ENCODE measurements around the gene BTK.
A peak's percentile ranks its signal among the peaks of the same experiment; 100 is the strongest.
"Not testable (repeated sequence)": the region's sequence is repeated elsewhere in the genome, so short reads cannot be mapped to it uniquely, and the experiment has no call there.

Gene BTK

GRCh38 chrX:101391831-101392230 is 5.8 kb upstream of the BTK start:
- DNase-seq = no peak

- DNase-seq = peak; percentile 90
These were observed 4.9 kb upstream of the BTK start, which contains the start of gene RPL36A for GRCh38 chrX:101390664-101391525. Gene RPL36A, plus strand, starts transcription at chrX:101391011. Its CDS starts 33 bp downstream, at chrX:101391044.

DNA sequence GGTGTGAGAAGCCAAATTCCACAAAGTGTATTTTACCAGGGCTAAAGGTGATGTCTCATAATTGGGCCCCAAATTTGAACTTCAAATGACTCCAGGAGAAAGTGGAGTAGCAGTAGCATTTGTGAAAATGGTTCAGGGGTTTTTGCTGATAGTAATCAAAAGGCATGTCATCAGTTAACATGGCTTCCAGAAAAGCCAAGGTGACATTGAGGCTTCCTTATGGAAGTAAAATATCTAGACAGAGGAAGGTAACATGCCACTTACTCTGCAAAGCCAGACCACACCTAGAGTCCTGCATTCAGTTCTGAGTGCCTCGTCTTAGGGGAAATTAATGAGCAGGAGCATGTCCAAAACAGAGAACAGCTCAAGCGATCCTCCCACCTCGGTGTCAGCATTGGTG is 2.6 kb upstream of the BTK start:
- no peak for DNase-seq

GRCh38 chrX:101386542-101386885 is 523 bp upstream of the BTK start:
- no peak for DNase-seq

GRCh38 chrX:101385026-101385684 is 836 bp downstream of the BTK start:
- no peak for DNase-seq

DNA sequence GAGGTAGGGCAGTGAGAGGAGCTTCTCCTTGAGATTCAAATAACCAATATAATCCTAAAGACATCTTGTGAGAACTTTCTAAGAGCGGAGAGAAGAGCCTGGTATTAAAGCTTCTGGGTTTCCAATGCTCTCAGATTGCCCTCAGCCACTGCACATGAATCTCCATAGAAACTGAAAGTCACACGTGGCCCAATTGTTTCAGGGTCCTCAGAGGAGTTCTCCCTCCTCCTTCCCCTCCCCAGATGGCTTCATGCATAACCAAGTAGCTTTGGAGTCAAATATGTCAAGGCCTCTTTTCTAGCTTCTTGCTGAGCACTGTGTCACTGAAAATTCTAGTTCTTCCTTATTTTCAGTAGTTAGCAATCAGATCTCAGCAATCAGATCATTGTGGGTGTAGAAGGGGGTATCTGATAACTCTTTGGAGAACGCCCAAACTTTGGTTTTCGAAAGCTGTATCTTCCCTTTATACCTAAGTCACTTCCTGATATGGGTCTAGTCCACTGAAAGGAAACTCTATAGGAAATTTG is 2.2 kb downstream of the BTK start:
- DNase-seq = no peak

DNA sequence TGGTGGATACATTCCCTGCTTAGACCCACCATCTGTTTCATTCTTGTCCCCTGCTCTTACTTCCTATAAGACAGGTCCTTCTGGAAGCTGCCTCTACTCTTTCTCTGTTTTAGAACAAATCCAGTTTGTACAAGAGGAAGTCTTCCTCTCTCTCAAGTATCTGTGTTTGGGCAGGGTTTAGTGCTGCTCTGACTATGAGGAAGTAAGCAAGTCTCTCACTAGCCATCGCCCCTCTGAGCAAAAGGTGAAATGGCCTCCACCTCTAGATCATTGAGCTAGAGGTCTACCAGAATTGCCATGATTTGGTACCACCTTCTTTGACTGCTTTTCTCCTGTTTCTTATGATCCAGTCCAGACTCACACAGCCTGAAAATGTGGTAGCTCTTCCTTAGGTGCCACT is 8.4 kb downstream of the BTK start:
- DNase-seq = no peak

DNA sequence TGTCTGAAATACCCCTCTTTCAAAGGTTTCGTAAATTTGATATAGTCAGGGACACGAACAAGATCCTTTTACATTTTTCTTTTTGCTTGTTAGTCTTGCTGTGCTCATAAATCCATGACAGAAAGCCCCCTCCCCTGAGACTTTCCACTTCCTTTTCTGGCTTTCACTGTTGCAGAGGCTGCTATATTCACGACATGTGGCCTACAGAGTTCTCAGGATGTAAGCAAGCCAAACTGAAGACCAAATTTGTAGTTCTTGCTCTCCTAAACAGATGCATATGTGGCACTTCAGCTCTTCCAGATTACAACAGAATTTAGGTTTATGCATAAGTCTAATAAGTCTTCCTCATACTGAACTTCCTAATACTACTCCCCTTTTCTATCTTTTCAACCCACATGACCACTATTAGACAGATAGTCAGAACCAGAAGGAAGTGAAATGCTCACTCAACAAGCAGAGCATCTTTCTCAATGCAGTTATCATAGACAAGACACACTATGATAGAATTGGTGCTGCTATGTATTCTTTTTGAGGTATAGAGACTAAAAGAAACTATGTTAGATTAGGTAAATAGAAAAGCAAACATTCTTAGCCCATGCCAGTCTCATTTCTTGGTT is 15.0 kb downstream of the BTK start:
- DNase-seq = no peak

GRCh38 chrX:101369687-101370086 is 16.3 kb downstream of the BTK start:
- no peak for DNase-seq

- no peak for DNase-seq
These were observed 17.2 kb downstream of the BTK start for GRCh38 chrX:101368800-101369199.

- no peak for DNase-seq
These were observed 20.6 kb downstream of the BTK start for GRCh38 chrX:101365301-101365795.

- DNase-seq = no peak
These were observed 23.2 kb downstream of the BTK start for GRCh38 chrX:101362757-101363156.

DNA sequence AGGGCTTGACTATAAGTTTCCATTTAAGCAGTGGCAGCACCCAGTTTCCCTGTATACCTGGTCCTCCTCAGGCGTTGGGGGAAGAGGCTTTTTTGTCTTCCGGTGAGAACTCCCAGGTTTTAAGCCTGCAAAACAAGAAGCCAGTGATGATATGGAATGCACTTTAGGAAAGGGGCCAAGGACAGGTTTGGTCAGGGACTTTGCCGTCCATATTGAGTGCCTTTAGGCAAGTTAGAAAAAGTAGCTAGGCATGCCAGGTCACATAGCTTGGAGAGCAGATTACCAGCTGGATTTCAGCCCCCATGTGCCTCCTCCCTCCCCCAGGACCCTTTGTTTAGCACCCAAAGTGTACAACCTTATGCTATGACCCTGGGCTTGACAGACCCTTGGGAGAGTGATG is 23.9 kb downstream of the BTK start:
- no peak for DNase-seq

DNA sequence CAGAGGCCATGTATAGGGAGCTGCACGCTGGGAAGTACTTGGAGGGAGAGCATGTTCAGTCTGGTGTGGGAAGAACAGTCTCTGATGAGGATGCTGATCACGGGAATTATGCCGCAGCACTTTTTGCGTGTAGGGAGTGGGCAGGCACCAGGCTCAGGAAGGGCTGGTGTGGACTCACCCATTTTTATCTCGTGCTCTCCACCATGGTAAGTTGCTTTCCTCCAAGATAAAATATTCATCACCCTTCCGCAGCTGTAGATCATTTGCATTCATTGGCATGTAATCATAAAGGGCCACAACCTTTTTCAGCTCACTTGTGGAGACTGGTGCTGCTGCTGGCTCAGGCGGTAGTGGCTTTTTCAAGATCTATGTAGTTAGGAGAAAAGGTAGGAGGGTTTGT is 25.6 kb downstream of the BTK start:
- no peak for DNase-seq

DNA sequence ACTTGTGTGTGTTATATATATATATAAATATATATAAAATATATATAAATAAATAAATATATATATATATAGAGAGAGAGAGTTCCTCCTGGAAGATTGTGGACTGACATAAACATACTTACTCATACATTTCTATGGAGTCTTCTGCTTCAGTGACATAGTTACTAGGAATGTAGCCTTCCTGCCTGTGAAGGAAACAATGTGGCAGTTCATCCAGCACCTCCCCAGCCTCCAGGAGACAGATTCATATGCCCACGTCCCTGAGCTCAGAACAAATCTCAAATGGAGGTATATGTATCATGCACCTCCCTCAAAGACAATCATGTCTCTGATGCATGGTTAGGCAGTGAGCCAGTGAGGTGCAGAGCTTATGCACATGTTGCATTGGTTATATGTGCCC is 26.0 kb downstream of the BTK start:
- no peak for DNase-seq

GRCh38 chrX:101357166-101357795 is 28.7 kb downstream of the BTK start:
- peak; percentile 1 for DNase-seq

GRCh38 chrX:101349193-101349562 is 36.8 kb downstream of the BTK start:
- DNase-seq = no peak

DNA sequence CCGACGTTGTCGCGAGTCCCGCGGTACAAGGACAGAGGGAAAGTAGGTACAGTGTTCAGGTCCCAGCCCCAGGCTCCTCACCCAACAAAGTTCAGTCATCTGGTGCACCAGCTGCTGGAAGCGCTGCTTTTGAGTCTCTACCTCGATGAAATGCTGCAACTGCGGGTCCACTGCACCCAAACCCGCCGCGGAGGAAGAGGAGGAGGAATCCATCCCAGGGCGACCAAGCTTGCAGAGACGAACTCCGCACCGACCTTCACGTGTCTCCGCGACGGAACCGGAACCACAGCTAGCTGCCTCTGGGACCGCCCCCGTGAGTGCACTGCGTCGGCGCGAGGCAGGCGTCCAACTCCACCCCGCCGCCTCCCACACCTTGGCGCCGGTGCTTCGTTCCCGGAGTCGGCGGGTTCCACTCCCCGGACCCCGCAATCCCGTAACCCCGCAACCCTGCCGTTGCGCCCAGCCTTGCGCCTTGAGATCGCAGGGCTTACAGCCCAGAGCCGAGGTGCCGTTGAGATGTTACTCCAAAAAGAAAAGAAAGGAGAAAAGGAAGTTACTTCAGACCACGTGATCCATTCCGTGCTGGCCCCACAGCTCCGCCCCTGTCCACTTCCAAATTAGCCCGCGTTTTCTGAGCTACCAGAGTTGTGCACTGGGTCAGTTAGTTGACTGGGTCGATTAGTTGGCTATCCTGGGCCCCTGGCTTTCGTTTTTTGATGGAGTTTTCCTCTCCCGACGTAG is 37.4 kb downstream of the BTK start, which contains the start of gene TIMM8A:
Gene TIMM8A, minus strand, starts transcription at position 291 of the 741 bp plus-strand sequence. Its CDS starts 78 bp downstream, at position 213.
- DNase-seq = peak; percentile 59

DNA sequence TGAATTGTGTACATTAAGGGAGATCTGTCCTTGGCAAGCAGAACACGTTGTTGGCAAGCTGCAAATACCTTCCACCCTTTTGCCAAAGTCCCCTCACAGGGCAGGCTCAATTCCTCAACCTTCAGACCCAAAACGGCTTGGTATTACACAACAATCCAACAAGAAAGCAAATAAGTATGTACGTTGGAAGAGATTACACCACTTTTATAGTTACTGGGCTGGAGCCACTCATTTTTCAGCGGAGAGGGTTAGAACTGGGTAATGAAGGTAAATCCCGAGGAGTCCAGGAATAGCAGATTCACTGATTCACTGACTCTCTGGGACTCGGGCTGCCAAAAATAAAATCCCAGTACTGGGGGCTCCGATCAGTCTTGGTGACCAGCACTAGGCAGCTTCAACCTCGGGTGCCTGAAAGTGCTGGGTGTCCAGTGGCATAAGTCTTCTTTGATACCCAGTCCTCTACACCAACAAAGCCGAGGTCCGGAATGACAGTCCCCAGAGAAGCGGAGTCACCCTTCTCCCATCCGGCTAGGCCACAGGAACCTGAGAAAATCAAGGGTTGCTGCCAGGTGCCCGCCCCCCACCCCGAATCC is 38.0 kb downstream of the BTK start:
- DNase-seq = no peak

- DNase-seq = no peak
These were observed 48.2 kb downstream of the BTK start for GRCh38 chrX:101337776-101338271.

GRCh38 chrX:101334310-101334709 is 51.7 kb downstream of the BTK start:
- not testable (repeated sequence) for DNase-seq

DNA sequence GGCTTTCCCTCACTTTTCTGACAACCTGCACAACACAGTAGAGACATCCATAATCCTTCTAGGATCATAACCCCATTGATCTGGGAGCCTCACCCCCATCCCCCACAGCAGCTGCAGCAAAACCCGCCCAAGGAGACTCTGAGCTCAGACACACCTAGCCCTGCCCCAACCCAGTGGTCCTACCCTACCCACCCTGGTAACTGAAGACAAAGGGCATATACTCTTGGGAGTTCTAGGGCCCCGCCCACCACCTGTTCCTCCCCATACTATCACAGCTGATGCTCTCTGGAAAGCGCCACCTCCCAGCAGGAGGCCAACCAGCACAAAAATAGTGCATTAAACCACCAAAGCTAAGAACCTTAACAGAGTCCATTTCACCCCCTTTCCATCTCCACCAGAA is 59.4 kb downstream of the BTK start:
- peak; percentile 84 for DNase-seq

Data from NCI-H2171 treated with DMSO at 0.1 percent for 48 hours (cell line).